Measurements from ENCODE around the gene RFTN1.

- TF ChIP-seq CBX2 (IDR thresholded peaks at IDR 0.05; ENCODE audit: borderline replicate concordance, low read depth): no peak
- TF ChIP-seq MAZ (IDR thresholded peaks at IDR 0.05; ENCODE audit: borderline replicate concordance, low read depth, low read length): no peak
- TF ChIP-seq BHLHE40 (IDR thresholded peaks at IDR 0.05; ENCODE audit: low read depth, low read length): no peak
- TF ChIP-seq EP300 (IDR thresholded peaks at IDR 0.05): peak in 1 of 2 experiments; percentile 45; a peak in 1 of 5 replicates
- TF ChIP-seq, protein P1, sequence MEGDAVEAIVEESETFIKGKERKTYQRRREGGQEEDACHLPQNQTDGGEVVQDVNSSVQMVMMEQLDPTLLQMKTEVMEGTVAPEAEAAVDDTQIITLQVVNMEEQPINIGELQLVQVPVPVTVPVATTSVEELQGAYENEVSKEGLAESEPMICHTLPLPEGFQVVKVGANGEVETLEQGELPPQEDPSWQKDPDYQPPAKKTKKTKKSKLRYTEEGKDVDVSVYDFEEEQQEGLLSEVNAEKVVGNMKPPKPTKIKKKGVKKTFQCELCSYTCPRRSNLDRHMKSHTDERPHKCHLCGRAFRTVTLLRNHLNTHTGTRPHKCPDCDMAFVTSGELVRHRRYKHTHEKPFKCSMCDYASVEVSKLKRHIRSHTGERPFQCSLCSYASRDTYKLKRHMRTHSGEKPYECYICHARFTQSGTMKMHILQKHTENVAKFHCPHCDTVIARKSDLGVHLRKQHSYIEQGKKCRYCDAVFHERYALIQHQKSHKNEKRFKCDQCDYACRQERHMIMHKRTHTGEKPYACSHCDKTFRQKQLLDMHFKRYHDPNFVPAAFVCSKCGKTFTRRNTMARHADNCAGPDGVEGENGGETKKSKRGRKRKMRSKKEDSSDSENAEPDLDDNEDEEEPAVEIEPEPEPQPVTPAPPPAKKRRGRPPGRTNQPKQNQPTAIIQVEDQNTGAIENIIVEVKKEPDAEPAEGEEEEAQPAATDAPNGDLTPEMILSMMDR (IDR thresholded peaks at IDR 0.05): no peak
These were observed 36.9 kb downstream of the RFTN1 start for GRCh38 chr3:16476636-16477035.
